ENCODE measurements around the gene PARP15. TPM values are rescaled to one million over a fixed set of nuclear protein-coding genes. Genes with fewer than 3 reads are reported as not detected.

The PARP15 gene
- total RNA-seq, 1 experiment from 2014 or later = 0.24 TPM

DNA sequence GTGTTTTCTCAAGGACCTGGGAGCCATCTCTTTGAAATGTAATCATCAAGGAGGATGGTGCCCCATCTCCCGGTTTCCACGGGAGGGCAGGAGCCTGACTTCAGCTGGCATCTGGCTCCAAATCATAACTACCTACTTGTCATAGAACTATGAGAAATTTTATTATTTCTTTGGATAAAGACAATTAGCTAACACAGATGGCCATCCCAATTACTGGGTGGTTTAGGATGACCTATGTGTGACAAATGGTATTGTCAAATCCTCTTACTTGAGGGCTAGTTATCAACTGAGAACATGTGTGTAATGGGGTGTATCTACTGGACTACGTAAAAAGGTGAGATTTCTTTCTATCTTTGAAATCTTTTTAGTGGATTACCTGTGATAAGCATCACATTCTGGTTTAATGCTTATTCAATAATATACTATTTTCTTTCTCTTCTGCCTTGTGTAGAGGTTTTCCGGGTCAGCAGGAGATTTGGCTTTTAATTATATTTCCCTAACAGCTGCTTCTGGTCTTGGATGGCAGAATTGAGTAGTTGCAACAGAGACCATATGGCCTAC is 87.9 kb downstream of the PARP15 start:
- H3K4me2 ChIP-seq (ENCODE audit: insufficient read depth, insufficient read length, low read length) = no peak overlapping the region
- no peak overlapping the region for H3K56ac ChIP-seq (ENCODE audit: insufficient read length, low read depth, low read length)
- no peak overlapping the region for H4K5ac ChIP-seq (ENCODE audit: insufficient read length, low read depth, low read length)
- peaks cover 0 to 5% of the 10 kb centered on the region in 2 experiments; a peak in 1 of 4 replicates for H3K4me1 Mint-ChIP-seq
- H3K79me2 ChIP-seq (ENCODE audit: insufficient read depth, low read length) = no peaks in the 10 kb centered on the region
- no peak overlapping the region for H3K4ac ChIP-seq (ENCODE audit: low read depth, low read length)
- H2AFZ ChIP-seq (ENCODE audit: low read length) = no peak overlapping the region
- H4K20me1 ChIP-seq (ENCODE audit: control insufficient read depth, insufficient read depth, insufficient read length) = no peaks in the 10 kb centered on the region
- no peak overlapping the region for H3K27ac ChIP-seq (ENCODE audit: insufficient read length, low read depth, low read length)
- H2AK5ac ChIP-seq (ENCODE audit: insufficient read length, low read length) = no peak overlapping the region
- H2BK15ac ChIP-seq (ENCODE audit: low read depth, low read length) = no peak overlapping the region
- H3K4me1 ChIP-seq (ENCODE audit: insufficient read depth, low read length) = no peaks in the 10 kb centered on the region
- H3K27ac Mint-ChIP-seq = no peak overlapping the region
- no peak overlapping the region for H3K14ac ChIP-seq (ENCODE audit: insufficient read depth, low read length)
- H3K23ac ChIP-seq (ENCODE audit: insufficient read length, low read depth, low read length) = no peak overlapping the region
- no peak overlapping the region for H2BK120ac ChIP-seq (ENCODE audit: low read depth, low read length, poor library complexity, severe bottlenecking)
- H3K9ac ChIP-seq (ENCODE audit: extremely low read depth, insufficient read length, low read length) = no peak overlapping the region
- H3K4me3 Mint-ChIP-seq = no peak overlapping the region
- no peak overlapping the region for H3K18ac ChIP-seq (ENCODE audit: insufficient read length, low read depth, low read length)
- H3K36me3 Mint-ChIP-seq (ENCODE audit: insufficient read depth in 1 of 3, low read depth in 3 of 3) = no peaks in the 10 kb centered on the region
- no peaks in the 10 kb centered on the region for H3K79me1 ChIP-seq (ENCODE audit: insufficient read depth, low read depth, low read length, poor library complexity, severe bottlenecking)
- TF ChIP-seq, protein P1, sequence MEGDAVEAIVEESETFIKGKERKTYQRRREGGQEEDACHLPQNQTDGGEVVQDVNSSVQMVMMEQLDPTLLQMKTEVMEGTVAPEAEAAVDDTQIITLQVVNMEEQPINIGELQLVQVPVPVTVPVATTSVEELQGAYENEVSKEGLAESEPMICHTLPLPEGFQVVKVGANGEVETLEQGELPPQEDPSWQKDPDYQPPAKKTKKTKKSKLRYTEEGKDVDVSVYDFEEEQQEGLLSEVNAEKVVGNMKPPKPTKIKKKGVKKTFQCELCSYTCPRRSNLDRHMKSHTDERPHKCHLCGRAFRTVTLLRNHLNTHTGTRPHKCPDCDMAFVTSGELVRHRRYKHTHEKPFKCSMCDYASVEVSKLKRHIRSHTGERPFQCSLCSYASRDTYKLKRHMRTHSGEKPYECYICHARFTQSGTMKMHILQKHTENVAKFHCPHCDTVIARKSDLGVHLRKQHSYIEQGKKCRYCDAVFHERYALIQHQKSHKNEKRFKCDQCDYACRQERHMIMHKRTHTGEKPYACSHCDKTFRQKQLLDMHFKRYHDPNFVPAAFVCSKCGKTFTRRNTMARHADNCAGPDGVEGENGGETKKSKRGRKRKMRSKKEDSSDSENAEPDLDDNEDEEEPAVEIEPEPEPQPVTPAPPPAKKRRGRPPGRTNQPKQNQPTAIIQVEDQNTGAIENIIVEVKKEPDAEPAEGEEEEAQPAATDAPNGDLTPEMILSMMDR (conservative IDR thresholded peaks at IDR 0.05) = no peak
- peaks cover 0 to 3% of the 10 kb centered on the region in 2 experiments; a peak in 2 of 5 replicates for H3K9me3 Mint-ChIP-seq
- H4K91ac ChIP-seq (ENCODE audit: insufficient read length, low read depth, low read length) = no peak overlapping the region
- H3K9me3 ChIP-seq (ENCODE audit: control insufficient read depth, low read depth, low read length) = no peaks in the 10 kb centered on the region
- no peak overlapping the region for H2BK20ac ChIP-seq (ENCODE audit: low read depth, low read length, poor library complexity, severe bottlenecking)
- no peak overlapping the region for H3T11ph ChIP-seq (ENCODE audit: low read length)
- WGBS (ENCODE audit: extremely low coverage, insufficient read length, low lambda C conversion rate) = no CpG with 5 or more reads among the region's 4 CpGs
- H3K27me3 ChIP-seq (ENCODE audit: insufficient read depth, low read length) = no peaks in the 10 kb centered on the region
- H2BK5ac ChIP-seq (ENCODE audit: insufficient read length, low read length) = no peak overlapping the region
- no peaks in the 10 kb centered on the region for H3K23me2 ChIP-seq (ENCODE audit: insufficient read length, low read depth, low read length, poor library complexity, severe bottlenecking)
- H2BK12ac ChIP-seq (ENCODE audit: insufficient read length, low read depth, low read length) = no peak overlapping the region
- peaks cover 13% of the 10 kb centered on the region for H3K27me3 Mint-ChIP-seq (ENCODE audit: low read depth)
- no peak overlapping the region for H4K8ac ChIP-seq (replicated peaks; ENCODE audit: insufficient read length, low read depth, low read length)
- no peak for DNase-seq
